22Rv1 (cell line): Measurements from ENCODE around the gene ADGRD2.

Experiments used
- CTCF ChIP-seq: fragments of 450-650 bp; IDR thresholded peaks from 2 replicates; pipeline ENCODE4 v1.5.1; 2017; ENCODE audit warnings: mild to moderate bottlenecking
- ZFX ChIP-seq: fragments of 450-650 bp; IDR thresholded peaks from 2 replicates; pipeline ENCODE4 v1.6.1; 2017; ENCODE audit warnings: antibody characterized with exemption, borderline replicate concordance

GRCh38 chr9:124462739-124463138 is 12.5 kb downstream of the ADGRD2 start:
- TF ChIP-seq CTCF (no peak), ZFX (no peak)
